ENCODE results near the gene THBS2. TPM values are rescaled to one million over a fixed set of nuclear protein-coding genes. Genes with fewer than 3 reads are reported as not detected.

Gene THBS2
- total RNA-seq, 1 donor, result not detected

DNA sequence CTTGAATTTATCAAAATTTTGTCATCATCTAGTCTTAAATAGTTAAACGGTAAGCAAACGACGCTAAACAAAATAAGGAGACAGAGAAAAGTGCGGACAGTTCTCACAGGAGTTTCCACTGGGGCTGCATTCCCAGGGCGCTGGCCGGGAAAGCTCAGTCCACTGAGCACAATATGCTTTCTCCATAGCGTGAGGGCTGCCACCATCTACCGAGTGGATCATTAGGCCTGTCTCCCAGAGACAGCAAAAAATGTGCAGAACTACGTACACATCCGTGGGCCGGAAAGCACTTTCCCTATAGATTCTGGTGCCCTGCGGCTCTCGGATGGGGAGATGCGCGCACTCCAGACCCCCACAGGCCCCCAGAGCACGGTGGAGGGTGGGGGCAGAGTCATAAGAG lies 84.9 kb downstream of the THBS2 start:
- DNase-seq (ENCODE audit: low read depth in 2 of 3, low spot score in 2 of 3), result no peak

DNA sequence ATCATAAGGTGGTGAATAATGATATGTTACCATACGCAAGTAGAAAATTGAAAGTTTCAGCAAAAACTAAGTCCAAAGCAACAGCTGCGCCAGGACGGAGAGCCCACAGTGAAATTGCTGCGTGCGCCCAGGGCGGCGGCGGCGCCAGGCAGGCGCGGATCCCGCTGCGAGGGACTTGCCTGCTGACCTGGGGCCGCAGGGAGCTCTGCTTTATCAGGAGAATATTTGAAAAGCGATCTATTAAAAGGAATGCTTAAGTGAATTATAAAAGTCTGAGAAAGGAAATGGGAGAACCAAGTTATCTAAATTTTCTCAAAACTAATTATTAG lies 85.4 kb downstream of the THBS2 start:
- DNase-seq (ENCODE audit: low read depth in 2 of 3, low spot score in 2 of 3), result no peak

DNA sequence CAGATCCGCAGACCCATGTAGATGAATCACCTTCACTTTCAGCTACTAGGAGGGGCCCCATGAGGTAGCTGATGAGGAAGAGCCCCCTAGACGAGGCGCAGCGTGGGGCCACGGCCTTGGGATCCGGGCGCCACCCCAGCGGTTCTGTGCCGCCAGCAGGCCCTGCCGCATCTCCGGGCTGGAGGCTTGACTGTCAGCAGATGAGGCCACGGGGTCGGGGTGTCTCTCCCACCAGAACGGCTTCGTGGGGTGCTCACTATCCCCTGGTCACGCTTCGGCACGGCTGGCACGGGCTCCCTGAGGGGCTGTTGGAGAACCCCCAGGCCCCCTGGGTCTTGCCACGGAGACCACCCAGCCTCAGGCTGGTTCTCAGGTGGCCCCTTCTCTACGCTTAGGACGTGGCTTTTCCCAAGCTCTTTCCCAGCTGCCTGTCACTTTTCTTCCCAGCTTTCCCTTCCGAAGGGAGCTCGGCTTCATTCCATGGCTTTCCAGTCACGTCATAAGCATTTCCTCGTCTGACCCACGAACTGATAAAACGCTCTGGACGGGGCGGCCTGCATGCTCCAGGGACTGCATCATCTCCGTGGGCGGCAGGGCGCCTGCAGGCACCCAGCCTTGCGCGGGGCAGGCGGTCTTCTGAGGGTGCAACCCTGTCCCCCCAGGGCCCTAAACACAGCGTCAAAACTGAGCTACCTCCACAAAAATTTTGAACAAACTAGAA lies 85.9 kb downstream of the THBS2 start:
- no peak for DNase-seq (ENCODE audit: low read depth in 2 of 3, low spot score in 2 of 3)

DNA sequence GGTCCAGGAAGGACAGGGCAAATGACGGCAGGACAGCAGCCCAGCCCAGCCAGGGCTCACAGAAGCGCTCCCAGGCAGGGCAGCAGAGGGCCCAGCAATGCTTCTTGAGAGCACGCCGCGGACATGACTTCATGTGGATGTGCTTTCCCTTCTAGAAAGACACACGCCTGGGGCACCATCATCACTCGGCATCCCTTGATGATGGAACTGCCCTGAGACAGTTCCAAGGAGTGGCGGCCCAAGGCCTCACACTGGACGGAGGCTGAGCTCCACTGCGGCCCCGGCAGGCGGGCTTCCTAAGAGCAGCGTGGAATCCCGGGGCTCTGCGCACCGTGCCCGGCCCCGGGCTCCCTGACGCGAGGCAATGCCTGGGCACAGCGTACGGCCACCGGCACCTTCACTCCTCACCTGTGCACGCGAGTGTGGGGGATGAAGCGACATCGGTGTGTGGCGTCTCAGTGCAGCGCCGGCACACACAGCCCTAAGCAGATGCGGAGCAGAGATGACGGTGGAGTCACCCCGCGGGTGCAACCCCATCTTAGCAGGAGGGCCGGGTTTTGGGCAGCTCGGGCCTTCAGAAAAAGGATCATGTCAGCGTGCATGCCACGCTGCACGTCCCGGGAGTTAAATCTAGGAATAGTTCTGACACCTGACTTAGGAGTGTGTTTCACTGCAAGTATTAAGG lies 86.6 kb downstream of the THBS2 start:
- no peak for DNase-seq (ENCODE audit: low read depth in 2 of 3, low spot score in 2 of 3)

All from hematopoietic multipotent progenitor cell (in vitro differentiated cells).